ENCODE measurements around the gene CREB3L2. TPM values are rescaled to one million over a fixed set of nuclear protein-coding genes. Genes with fewer than 3 reads are reported as not detected.

The CREB3L2 gene
- total and polyA plus RNA-seq, 2 experiments from 2014 or later: 37.6 to 38.3 TPM

DNA sequence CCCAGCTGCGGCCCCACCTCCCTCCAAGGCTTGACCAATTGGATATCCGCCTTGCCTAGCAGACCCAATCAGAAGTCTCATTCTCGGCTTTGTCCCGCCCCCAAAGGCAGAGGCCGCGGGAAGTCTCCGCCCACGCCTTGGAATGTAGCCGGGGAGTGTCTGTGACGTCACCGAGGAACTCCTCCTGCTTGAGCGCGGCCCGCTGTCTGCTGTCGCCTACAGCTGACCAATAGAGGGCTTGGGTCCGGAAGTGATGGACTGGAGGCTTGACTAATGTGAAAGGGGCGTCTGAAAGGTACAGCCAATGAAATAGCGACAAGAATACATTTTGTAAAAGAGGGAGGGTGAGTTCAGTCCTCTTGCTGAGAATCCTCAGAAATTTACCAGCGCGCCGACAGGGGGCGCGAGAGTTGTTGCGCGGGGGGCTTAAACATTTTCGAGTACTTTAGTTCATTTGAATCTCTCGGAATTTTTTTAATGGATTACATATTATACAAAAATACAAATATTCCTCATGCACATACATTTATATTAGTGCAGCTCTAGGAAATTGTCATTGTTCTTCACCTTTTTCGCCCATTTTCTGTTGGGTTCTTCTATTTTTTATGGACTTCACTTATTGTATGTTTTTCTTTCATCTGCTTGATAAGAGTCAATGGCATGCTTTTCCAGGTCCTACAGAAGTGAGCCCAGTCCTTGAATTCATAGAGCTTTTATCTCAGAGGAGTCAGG lies 376 bp upstream of the CREB3L2 start:
- no peaks in the 10 kb centered on the region for H3K27me3 ChIP-seq

DNA sequence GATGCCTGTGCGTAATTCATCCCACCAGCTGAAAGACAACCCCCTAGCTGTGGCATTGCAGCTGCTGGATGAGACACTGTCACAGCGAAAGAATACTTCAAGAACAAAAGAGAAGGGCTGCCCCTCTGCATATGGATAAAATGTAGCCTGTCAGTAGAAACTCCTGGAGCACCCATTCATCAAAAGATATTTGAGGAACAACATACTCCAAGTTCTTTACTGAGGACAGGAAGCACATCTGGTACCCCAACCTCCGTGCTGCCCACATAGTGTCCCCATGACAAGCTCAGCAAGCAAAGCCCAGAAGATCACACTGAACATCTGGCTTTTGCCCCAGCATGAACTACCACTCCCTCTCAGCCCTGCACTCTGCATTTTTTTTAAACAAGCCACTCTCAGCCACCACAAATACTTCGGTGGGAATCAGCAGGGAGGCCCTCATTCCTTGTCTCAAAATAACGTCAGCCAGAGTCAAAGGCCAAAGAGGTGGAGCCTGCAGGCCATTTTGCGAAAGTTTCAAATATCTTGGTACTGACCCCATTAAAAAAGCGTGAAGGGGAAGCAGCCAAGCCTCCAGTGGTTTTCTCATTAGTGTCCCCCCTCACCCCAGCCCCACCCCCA lies 1.7 kb downstream of the CREB3L2 start:
- DNase-seq (ENCODE audit: low spot score): peak; percentile 70
- peak overlapping the region; percentile 35 for H3K4me3 ChIP-seq
- H4K20me1 ChIP-seq (ENCODE audit: insufficient read depth, poor library complexity, severe bottlenecking): no peaks in the 10 kb centered on the region
- H3K4me1 ChIP-seq (ENCODE audit: insufficient read depth): peaks cover 19% of the 10 kb centered on the region
- peak overlapping the region; percentile 91 for H3K4me2 ChIP-seq
- 3% methylated on average over 7 of the region's 7 CpGs for WGBS (ENCODE audit: low lambda C conversion rate, missing lambda C conversion rate)
- peaks cover 63% of the 10 kb centered on the region for H3K79me2 ChIP-seq
- H3K27me3 ChIP-seq: no peaks in the 10 kb centered on the region
- H3K9me3 ChIP-seq (ENCODE audit: low read depth): no peaks in the 10 kb centered on the region
- peak overlapping the region; percentile 92 for H3K27ac ChIP-seq
- TF ChIP-seq CTCF (IDR thresholded peaks at IDR 0.05; ENCODE audit: poor library complexity): no peak
- TF ChIP-seq EZH2phosphoT487 (IDR thresholded peaks at IDR 0.05; ENCODE audit: low read depth, severe bottlenecking, unreplicated experiment): no peak
- TF ChIP-seq EZH2 (IDR thresholded peaks at IDR 0.05; ENCODE audit: borderline replicate concordance): no peak
- no peaks in the 10 kb centered on the region for H3K9me2 ChIP-seq (replicated peaks; ENCODE audit: insufficient read depth)
- H2AFZ ChIP-seq: no peak overlapping the region
- no peaks in the 10 kb centered on the region for H3K36me3 ChIP-seq (replicated peaks; ENCODE audit: insufficient read depth, low read depth)

More for the DNA sequence above, 376 bp upstream of the CREB3L2 start:
- Histone ChIP-seq H3K9me3 (ENCODE audit: low read depth) (no peaks in the 10 kb centered on the region), H3K4me3 (no peak overlapping the region), H3K27ac (peak overlapping the region; percentile 92), H3K79me2 (peaks cover 43% of the 10 kb centered on the region), H2AFZ (peak overlapping the region; percentile 8), H3K9me2 (replicated peaks; ENCODE audit: insufficient read depth) (no peaks in the 10 kb centered on the region), H3K36me3 (replicated peaks; ENCODE audit: insufficient read depth, low read depth) (no peaks in the 10 kb centered on the region), H3K4me2 (peak overlapping the region; percentile 55), H3K4me1 (ENCODE audit: insufficient read depth) (peaks cover 19% of the 10 kb centered on the region), H4K20me1 (ENCODE audit: insufficient read depth, poor library complexity, severe bottlenecking) (no peaks in the 10 kb centered on the region)
- WGBS (ENCODE audit: low lambda C conversion rate, missing lambda C conversion rate): 3% methylated on average over 28 of the region's 28 CpGs
- peak; percentile 100 for DNase-seq (ENCODE audit: low spot score)
- TF ChIP-seq CTCF (IDR thresholded peaks at IDR 0.05; ENCODE audit: poor library complexity): peak; percentile 96
- no peak for TF ChIP-seq EZH2 (IDR thresholded peaks at IDR 0.05; ENCODE audit: borderline replicate concordance)

- peak overlapping the region; percentile 92 for H3K27ac ChIP-seq
- peak overlapping the region; percentile 91 for H3K4me2 ChIP-seq
- 31% methylated on average over 4 of the region's 4 CpGs for WGBS (ENCODE audit: low lambda C conversion rate, missing lambda C conversion rate)
- peaks cover 4% of the 10 kb centered on the region for H4K20me1 ChIP-seq (ENCODE audit: insufficient read depth, poor library complexity, severe bottlenecking)
- no peaks in the 10 kb centered on the region for H3K9me2 ChIP-seq (replicated peaks; ENCODE audit: insufficient read depth)
- peaks cover 68% of the 10 kb centered on the region for H3K79me2 ChIP-seq
- no peaks in the 10 kb centered on the region for H3K9me3 ChIP-seq (ENCODE audit: low read depth)
- no peak for DNase-seq (ENCODE audit: low spot score)
- H3K36me3 ChIP-seq (replicated peaks; ENCODE audit: insufficient read depth, low read depth): no peaks in the 10 kb centered on the region
- H3K27me3 ChIP-seq: no peaks in the 10 kb centered on the region
- TF ChIP-seq CTCF (IDR thresholded peaks at IDR 0.05; ENCODE audit: poor library complexity) (no peak), EZH2phosphoT487 (IDR thresholded peaks at IDR 0.05; ENCODE audit: low read depth, severe bottlenecking, unreplicated experiment) (no peak), EZH2 (IDR thresholded peaks at IDR 0.05; ENCODE audit: borderline replicate concordance) (no peak)
- H2AFZ ChIP-seq: no peak overlapping the region
- H3K4me1 ChIP-seq (ENCODE audit: insufficient read depth): peaks cover 20% of the 10 kb centered on the region
- H3K4me3 ChIP-seq: peak overlapping the region; percentile 35
Observed at GRCh38 chr7:137999496-138000080, 2.3 kb downstream of the CREB3L2 start.

Data from hepatocyte (in vitro differentiated cells).